Adrenal gland (tissue), 5 donors: Measurements from ENCODE around the gene RANGAP1.

Experiments
- POLR2A ChIP-seq, 2 donors: fragments of 450-650 bp; IDR thresholded peaks; one replicate each; pipeline ENCODE4 v1.6.1; 2017; ENCODE audit warnings: antibody characterized with exemption in 2 of 2, mild to moderate bottlenecking in 2 of 2, moderate library complexity in 1 of 2
- TF ChIP-seq, protein P1 (sequence below), 6 experiments: fragments of 450-650 bp in 4 of 6; fragments of 200-600 bp in 2 of 6; sonication (generic) in 1 of 6; IDR thresholded peaks; 1 replicate in 5 of 6; 2 replicates in 1 of 6; pipeline versions ENCODE4 v1.5.1 to v1.8.0; 2016 to 2021; ENCODE audit warnings: antibody characterized with exemption in 6 of 6, mild to moderate bottlenecking in 2 of 6, moderate library complexity in 1 of 6
- donor health status: DM: no; HTN: no; CAD: no.

DNA sequence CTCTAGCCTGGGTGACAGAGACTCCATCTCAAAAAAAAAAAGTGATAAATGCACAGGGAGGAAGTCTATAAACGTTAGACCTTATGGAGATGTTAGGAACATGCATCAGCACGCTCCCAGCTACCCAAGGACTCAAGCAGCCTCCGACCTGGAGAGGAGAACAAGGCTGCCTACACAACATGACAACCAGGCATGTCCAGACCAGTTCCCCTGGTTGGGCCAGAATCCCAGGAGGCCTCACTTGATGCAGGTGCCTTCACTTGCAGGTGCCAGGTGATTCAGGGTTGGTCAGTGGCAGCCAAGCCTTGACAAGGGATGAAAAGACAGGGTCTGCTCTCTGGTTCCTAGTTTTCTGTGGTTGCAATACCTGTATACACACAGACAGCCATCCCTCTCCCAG, 5.9 kb downstream of the RANGAP1 start:
- TF ChIP-seq, protein P1, sequence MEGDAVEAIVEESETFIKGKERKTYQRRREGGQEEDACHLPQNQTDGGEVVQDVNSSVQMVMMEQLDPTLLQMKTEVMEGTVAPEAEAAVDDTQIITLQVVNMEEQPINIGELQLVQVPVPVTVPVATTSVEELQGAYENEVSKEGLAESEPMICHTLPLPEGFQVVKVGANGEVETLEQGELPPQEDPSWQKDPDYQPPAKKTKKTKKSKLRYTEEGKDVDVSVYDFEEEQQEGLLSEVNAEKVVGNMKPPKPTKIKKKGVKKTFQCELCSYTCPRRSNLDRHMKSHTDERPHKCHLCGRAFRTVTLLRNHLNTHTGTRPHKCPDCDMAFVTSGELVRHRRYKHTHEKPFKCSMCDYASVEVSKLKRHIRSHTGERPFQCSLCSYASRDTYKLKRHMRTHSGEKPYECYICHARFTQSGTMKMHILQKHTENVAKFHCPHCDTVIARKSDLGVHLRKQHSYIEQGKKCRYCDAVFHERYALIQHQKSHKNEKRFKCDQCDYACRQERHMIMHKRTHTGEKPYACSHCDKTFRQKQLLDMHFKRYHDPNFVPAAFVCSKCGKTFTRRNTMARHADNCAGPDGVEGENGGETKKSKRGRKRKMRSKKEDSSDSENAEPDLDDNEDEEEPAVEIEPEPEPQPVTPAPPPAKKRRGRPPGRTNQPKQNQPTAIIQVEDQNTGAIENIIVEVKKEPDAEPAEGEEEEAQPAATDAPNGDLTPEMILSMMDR (IDR thresholded peaks at IDR 0.05): no peak
- no peak for TF ChIP-seq POLR2A (IDR thresholded peaks at IDR 0.05)
